Measurements from ENCODE around the gene ENAH.

DNA sequence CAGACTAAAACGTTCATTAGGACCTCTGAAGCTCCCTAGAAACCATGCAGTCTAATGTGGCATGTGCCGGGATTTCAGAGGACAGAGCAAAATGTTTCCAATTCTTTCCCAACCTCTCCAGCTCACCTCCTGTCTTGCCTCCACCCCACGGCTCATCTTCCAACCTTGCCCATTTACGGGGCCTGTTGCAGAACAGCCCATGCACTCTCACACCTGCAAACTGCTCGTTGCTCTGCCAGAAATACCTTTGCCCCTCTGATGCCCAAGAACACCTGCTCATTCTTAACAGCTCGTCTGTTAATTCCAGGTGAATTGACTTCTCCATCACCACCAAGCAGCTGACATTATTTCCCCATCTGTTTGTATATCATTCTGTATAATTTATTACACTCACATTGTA, 171.2 kb downstream of the ENAH start:
- TF ChIP-seq, protein P1, sequence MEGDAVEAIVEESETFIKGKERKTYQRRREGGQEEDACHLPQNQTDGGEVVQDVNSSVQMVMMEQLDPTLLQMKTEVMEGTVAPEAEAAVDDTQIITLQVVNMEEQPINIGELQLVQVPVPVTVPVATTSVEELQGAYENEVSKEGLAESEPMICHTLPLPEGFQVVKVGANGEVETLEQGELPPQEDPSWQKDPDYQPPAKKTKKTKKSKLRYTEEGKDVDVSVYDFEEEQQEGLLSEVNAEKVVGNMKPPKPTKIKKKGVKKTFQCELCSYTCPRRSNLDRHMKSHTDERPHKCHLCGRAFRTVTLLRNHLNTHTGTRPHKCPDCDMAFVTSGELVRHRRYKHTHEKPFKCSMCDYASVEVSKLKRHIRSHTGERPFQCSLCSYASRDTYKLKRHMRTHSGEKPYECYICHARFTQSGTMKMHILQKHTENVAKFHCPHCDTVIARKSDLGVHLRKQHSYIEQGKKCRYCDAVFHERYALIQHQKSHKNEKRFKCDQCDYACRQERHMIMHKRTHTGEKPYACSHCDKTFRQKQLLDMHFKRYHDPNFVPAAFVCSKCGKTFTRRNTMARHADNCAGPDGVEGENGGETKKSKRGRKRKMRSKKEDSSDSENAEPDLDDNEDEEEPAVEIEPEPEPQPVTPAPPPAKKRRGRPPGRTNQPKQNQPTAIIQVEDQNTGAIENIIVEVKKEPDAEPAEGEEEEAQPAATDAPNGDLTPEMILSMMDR (IDR thresholded peaks at IDR 0.05): no peak
- TF ChIP-seq EZH2 (IDR thresholded peaks at IDR 0.05; ENCODE audit: borderline replicate concordance, insufficient read depth, low read depth, low read length, poor library complexity, severe bottlenecking): no peak

All from B cell (primary cell).